ENCODE measurements around the gene KLHL30. TPM values are rescaled to one million over a fixed set of nuclear protein-coding genes. Genes with fewer than 3 reads are reported as not detected.

Gene KLHL30
- total RNA-seq, 2 donors from 2014 or later, result 0.07 to 0.13 TPM

DNA sequence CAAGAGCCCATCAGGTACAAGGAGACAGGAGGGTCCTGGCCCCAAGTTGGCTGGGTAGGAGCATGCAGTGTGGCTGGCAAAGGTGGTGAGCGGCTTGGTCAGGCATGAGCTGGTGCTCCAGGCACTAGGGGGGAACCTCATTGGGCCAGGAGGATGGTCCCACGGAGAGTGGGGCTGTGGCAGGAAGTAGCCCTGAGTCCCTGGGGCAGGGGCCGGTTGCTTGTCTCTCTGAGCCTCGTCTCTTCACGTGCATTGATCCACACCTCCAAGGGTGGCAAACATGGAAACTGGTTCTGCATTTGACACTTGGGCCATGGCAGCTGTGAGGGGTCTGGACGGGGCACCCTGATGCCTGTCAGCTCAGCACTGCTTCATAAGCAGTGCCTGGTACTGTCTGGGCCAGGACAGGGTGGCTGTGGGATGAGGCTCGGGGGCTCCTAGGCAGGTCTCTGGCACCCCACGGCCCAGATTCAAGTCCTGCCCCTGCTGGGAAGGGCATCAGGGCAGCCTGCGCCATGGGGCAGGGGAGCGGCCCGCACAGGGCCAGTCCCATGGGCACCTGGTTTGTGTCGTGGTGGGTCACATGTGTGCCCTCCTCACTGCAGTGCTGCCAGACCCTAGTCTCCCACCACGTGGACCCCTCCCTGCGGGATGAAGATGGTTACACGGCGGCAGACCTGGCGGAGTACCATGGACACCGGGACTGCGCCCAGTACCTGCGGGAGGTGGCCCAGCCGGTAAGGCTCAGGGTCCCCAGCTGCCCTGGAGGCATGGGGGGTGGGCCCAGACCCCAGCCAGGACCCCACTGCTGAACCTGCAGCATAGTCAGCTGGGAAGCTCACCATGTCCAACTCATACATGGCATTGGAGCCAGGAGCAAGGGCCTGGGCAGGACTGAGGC, 21.9 kb upstream of the KLHL30 start:
- peaks cover 9% of the 10 kb centered on the region for H3K27me3 ChIP-seq
- H3K36me3 ChIP-seq, result no peaks in the 10 kb centered on the region
- intact Hi-C loops (cut with DNase I), result no loop called here
- H3K9me3 ChIP-seq, result no peaks in the 10 kb centered on the region
- no peak overlapping the region for H3K4me3 ChIP-seq
- TF ChIP-seq, protein P1, sequence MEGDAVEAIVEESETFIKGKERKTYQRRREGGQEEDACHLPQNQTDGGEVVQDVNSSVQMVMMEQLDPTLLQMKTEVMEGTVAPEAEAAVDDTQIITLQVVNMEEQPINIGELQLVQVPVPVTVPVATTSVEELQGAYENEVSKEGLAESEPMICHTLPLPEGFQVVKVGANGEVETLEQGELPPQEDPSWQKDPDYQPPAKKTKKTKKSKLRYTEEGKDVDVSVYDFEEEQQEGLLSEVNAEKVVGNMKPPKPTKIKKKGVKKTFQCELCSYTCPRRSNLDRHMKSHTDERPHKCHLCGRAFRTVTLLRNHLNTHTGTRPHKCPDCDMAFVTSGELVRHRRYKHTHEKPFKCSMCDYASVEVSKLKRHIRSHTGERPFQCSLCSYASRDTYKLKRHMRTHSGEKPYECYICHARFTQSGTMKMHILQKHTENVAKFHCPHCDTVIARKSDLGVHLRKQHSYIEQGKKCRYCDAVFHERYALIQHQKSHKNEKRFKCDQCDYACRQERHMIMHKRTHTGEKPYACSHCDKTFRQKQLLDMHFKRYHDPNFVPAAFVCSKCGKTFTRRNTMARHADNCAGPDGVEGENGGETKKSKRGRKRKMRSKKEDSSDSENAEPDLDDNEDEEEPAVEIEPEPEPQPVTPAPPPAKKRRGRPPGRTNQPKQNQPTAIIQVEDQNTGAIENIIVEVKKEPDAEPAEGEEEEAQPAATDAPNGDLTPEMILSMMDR (IDR thresholded peaks at IDR 0.05), result no peak
- no peak for DNase-seq
- H3K27ac ChIP-seq, result no peak overlapping the region
- no peaks in the 10 kb centered on the region for H3K4me1 ChIP-seq
- no peak overlapping the region for H3K9ac ChIP-seq (ENCODE audit: low read depth in 2 of 2, low read length in 2 of 2)

DNA sequence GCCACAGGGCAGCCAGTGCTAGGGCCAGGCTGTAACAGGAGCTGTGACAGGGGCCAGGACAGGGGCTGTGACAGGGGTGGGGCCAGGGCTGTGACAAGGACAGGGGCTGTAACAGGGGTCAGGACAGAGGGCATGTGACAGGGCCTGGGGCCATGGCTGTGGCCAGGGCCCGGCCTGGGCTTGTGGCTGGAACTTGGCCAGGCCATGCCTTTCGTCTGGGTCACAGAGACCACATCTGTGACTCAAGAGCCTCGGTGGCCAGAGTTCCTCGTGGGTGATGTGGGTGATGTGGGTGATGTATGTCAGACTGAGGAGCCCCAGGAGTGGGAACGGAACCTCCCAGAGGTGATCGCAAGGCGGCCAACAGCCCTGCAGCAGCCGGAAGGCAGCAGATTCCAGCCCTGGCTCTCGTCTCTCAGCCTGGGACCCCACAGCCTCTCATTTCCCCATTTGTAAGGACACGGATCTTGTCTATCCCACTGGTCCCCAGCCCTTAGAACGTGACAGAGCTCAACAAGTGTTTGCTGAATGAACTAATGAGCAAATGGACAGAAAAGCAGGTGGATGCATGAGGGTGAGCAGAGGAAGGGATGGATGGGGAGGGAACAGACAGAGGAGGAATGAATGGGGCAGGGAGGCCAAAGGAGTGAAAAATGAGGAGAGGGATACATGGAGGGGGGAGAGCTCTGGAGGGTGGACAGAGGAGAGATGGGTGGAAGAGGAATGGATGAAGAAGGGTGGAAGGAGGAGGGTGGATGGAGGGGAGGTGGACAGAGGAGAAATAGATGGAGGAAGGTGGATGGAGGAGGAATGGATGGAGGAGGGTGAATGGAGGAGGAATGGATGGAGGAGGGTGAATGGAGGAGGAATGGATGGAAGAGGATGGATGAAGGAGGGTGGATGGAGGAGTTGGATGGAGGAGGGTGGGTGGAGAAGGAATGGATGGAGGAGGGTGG, 21.0 kb upstream of the KLHL30 start:
- Histone ChIP-seq H3K27me3 (peaks cover 9% of the 10 kb centered on the region), H3K4me1 (no peaks in the 10 kb centered on the region), H3K4me3 (no peak overlapping the region), H3K36me3 (no peaks in the 10 kb centered on the region), H3K9ac (ENCODE audit: low read depth in 2 of 2, low read length in 2 of 2) (no peak overlapping the region), H3K9me3 (no peaks in the 10 kb centered on the region), H3K27ac (no peak overlapping the region)
- DNase-seq, result no peak
- intact Hi-C loops (cut with DNase I), result no loop called here
- TF ChIP-seq, protein P1 (IDR thresholded peaks at IDR 0.05), result no peak

DNA sequence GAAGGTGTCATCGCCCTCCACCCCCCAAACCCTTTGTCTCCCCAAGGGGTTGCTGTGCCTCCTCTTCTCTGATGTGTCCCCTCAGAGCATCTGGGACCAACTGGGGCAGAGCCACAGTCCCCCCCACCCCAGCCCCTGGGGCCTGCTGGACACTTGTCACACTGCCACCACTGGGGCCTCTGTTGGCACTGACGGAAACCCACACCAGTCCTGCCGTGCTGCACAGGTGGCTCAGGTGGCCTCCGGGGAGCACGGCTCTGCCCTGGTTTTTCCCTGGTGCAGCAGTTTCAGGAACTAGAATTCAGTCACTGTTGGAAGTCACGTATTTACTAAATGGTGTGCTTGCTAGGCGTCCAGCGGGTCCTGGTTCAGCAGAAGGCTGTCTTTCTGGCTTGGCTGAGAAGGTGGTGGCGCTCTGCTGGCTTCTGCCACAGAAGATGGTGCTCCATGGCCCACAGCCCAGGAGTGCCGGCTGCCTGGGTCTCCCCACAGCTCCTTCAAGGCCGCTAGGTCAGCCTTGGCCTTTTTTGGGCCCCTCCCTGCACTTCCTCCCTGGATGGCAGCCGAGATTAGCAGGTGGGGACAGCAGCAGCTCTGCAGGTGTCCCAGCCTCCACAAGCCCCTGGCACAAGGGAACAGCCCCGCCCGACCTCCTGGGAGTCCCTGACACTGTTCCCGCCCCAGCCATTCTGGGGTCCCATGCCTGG, 18.6 kb upstream of the KLHL30 start:
- H3K36me3 ChIP-seq, result no peaks in the 10 kb centered on the region
- no peak overlapping the region for H3K9ac ChIP-seq (ENCODE audit: low read depth in 2 of 2, low read length in 2 of 2)
- no peak overlapping the region for H3K4me3 ChIP-seq
- TF ChIP-seq, protein P1 (IDR thresholded peaks at IDR 0.05), result no peak
- no peak overlapping the region for H3K27ac ChIP-seq
- H3K9me3 ChIP-seq, result no peaks in the 10 kb centered on the region
- H3K4me1 ChIP-seq, result no peaks in the 10 kb centered on the region
- intact Hi-C loops (cut with DNase I), result no loop called here
- no peak for DNase-seq
- peaks cover 9% of the 10 kb centered on the region for H3K27me3 ChIP-seq

DNA sequence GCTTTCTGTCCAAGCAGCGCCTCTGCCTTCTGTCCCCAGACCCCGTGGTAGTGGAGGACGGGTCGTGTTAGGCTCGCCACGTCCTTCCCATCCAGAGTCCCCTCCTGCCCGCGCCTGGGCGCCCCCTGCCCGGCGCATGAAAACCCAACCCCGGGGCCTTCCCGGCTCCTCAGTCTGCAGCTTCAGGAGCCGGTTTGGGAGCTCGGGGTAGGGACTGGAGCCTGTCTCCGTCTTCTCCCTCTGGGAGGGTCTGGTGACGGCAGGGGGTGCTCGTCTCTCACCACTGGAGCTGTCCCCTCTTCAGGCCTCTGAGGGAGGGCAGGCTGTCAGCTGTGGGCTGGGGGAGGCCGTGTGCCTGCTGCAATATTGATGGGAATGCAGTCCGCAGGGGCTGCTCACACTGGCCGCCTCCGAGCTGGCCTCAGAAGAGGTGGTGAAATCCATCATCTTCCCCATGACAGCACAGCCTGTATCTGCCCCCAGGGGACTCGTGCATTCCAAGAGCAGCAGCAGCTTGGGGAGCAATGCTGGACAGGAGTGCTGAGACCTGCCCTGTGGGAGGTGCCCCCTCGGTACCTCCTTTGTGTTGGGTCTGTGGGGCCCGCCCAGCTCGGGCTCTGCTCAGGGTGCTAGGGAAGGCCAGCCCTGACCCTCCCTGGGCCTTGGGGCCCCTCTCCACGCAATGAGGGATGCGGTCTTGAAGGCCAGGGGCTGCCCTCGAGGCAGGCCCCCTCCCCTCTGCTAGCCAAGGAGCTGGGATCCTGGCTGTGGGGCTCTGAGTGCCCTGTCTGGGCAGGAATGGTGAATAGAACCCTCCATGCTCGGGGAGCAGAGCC, 17.8 kb upstream of the KLHL30 start:
- Histone ChIP-seq H3K4me3 (no peak overlapping the region), H3K9me3 (no peaks in the 10 kb centered on the region), H3K27ac (no peak overlapping the region), H3K27me3 (peaks cover 9% of the 10 kb centered on the region), H3K36me3 (no peaks in the 10 kb centered on the region), H3K9ac (ENCODE audit: low read depth in 2 of 2, low read length in 2 of 2) (no peak overlapping the region), H3K4me1 (no peaks in the 10 kb centered on the region)
- no peak for DNase-seq
- intact Hi-C loops (cut with DNase I), result no loop called here
- TF ChIP-seq, protein P1 (IDR thresholded peaks at IDR 0.05), result no peak

All from colonic mucosa (tissue), 4 donors.